Femur (tissue), 1 donor: ENCODE results near the gene CRISPLD2.
"Not testable (repeated sequence)": the region's sequence is repeated elsewhere in the genome, so short reads cannot be mapped to it uniquely, and the experiment has no call there.

ENCODE experiments used
- DNase-seq: peaks from one replicate; pipeline ENCODE4 v3.0.0-alpha.2; 2017

The CRISPLD2 gene

DNA sequence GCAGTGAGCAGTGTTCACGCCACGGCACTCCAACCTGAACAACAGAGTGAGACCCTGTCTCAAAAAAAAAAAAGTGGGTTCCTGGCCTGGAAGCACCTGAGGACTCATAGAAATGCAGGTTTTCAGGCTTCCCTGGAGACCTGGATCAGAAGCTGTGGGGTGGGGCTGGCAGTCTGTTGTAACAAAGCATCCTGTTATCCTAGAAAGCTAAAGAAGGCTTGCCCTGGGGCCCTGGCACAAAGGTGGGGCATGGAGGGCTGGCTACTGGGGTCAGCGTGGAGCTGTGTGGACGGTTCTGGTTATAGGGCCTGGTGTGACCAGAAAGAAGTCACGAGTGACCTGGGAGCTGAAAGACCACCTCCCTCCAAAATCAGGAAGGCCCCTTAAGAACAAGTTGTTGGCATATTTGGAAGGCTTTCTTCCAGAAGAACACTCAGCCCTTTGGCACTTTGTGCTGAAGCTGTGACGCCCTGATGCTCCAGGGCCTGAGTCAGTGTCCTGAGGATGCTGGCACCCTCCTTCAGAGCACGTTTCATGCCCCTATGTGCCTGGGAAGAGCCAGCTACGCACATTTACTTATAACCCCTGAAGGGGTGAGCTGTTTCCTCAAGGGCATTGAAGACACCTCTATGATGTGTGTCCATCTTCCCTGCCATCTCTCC, 6.2 kb downstream of the CRISPLD2 start:
- DNase-seq = no peak

DNA sequence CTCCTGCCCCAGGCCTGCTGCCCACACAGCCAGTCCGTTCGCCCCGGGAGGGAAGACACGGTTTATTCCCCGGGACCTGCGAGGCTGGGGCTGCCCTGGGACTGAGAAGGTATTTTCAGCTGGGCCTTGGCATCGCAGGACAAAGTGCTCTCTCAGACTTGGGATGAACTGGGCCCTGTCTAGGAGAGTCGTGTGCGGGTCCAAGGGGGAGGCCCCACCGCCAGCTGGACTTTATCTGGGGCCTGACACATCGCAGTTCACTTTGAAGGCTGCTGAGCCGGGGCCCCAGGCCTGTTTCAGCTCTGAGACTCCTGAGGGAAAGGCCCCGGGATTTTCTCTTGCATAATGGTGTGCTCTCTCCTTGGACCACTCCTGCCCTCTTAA, 6.8 kb downstream of the CRISPLD2 start:
- no peak for DNase-seq

DNA sequence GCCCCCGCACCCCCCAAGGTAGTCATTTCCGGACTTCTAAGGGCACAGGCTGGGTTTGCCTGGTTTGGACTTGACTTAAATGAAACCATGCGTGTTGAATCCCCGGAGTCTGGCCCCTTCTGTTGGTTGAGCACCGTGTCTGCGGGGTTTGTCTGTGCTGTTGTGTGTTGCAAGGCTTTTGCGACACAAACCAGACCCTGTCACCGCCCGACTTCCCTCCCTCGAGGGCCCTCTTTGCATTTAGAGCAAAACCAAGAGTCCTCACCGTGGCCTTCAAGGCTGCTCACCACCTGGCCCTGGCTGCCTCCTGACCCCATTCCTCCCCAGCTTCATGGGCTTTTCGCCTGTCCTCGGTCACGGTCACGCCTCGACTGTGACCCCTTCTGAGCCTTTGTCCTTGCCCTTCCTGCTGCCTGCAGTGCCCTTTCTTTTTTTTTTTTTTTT, 7.4 kb downstream of the CRISPLD2 start:
- DNase-seq = peak; percentile 55

DNA sequence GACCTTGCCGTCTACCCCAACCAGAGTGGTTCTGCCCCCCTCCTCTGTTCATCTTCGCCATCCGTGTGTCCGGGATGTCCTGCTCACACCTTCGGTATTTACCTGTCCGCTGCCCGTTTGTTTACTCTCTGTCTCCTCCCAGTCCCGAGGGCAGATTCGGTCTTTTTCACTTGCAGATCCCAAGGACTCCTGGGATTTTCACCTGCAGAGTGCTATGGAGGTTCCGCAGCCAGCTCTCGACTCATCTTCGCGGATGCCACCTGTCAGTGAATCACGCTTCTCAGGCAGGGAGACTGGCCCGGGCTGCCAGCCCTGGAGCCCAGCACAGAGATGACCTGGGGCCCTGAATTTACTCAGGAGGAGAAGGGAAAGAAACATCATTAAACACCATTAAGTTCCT, 8.1 kb downstream of the CRISPLD2 start:
- no peak for DNase-seq

DNA sequence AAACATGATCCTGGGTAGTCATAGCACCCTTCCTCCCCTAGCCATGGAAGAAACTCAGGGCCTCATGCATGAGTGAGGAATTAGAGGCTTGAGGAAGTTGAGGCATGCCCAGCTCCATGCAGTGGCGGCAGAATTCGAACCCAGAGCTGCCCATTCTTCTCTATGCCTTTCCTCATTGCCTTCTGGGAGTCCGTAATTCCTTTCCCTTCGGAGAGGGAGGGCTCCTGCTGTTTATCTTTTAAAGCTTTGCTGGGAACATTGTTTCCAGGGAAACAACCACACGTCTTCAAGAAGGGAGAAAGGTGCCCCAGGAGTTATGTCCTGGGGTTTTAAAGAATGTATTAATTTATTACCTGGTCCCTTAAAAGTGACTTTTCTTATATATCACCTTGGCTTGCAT, 8.5 kb downstream of the CRISPLD2 start:
- DNase-seq = no peak

DNA sequence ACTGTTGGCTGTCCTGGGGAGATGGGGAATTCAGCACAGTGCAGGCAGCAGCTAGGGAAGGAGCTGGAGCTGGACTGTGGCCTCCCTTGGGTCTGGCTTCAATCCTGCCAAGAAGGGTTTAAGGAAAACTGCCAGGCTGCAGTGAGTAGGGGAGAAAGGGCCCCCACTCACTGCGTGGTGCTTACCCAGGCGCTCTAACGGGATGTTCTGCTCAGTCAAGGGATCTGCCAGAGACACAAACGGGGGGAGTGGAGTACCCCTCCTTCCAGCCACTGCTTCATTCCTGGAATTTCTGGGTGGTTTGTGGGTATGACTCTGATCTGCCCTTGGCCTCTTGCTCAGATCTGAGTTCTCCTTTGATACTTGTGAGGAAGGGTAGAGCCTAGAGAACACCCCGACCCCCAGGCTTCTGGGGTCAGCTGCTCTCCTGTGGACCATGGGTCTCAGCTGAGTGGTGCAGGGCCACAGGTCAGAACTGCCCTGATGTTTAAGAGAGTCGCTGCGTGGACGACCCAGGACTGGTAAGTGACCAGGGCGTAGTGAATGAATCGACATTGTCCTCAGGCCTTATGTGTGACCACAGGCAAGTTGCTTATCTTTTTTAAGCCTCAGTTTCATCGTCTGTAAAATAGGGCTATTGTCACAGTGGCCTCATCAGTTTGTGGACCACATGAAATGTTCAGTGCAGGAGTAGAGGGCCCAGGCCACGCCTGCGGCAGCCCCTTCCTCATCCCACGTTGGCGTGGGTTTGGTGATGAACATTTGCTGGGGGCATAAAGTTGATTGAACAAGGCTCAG, 9.6 kb downstream of the CRISPLD2 start:
- peak; percentile 77 for DNase-seq

DNA sequence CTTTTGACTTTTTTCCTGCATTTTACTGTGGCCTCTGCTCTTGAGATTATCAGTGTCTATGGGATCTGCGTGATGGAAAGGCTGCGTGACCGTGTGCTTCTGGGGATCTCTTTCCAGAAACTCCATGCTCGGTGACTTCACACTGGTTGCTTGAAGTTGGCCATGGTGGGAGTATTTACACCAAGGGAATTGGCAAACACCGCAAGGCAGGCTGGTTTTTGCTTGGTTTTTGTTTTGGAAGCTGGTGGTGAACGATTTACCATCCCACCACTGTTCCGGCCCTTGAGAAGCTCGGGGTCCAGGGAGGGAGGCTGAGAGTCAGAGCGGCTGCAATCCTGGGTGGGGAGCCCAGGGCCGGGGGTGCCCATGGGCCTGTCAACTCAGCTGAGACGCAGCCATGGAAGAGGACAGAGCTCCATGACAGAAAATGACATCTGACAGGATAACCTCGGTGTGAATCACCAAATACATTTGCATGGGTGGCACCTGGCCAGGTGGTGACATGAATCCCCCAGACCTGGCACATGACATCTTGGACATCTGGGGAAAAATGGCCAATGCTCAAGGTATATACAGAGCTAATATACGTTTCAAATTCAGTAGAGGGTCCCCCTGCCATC, 11.1 kb downstream of the CRISPLD2 start:
- no peak for DNase-seq

DNA sequence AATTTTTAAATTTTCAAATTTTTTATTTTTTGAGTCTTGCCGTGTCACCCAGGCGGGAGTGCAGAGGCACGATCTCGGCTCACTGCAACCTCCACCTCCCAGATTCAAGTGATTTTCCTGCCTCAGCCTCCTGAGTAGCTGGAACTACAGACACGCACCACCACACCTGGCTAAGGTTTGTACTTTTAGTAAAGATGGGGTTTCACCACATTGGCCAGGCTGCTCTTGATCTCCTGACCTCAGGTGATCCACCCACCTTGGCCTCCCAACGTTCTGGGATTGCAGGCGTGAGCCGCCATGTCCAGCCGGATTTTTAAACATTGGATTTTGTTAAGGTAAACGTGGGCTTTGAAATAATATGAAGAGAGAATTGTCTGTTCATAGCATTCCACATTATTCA, 11.9 kb downstream of the CRISPLD2 start:
- DNase-seq = not testable (repeated sequence)

DNA sequence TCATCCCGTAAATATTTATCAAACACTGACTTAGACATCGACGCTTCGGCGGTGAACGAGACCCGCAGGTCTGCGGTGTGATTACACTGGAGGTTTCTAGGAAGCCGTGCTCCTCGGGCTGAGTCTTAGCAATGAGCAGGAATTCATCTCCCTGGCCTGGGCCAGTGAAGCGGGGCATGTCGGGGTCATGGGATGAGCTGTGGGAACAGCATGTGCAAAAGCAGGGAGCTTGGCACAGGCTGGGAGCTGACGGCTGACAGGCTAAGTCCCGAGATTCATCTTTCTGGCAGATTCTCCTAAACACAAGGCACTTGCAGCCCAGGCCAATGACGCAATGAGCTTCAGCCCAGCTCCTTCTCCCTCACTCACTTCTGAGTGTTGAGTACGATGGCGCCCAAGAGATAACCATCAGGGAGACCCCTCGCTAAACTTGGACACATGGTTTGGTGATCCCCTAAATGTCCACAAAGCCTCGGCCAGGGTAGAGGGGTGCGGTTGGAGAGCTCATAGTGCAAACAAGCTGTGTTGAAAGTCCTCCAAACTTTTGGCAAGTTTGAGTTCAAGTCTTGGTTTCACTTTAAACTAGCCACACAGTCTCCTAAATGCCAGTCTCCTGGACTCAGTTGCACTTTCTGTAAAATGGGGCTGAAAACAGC, 12.8 kb downstream of the CRISPLD2 start:
- DNase-seq = peak; percentile 74

DNA sequence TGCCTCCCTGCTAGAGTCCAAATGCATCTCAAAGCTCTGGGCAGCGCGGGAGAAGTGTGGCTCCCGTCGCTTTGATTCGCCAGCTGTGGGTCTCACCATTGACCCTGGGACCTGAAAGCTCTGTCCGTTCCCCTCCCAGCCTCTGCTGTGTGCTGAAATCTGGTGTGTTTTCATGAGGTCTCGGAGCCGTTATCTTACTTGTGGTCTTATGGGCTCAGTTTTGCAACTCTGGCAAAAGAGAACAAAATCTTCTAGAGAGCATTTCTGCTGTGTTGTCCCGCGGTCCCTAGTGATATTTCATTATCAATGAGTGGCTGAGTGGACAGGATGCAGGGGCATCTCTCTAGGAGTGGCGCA, 13.3 kb downstream of the CRISPLD2 start:
- DNase-seq = no peak

DNA sequence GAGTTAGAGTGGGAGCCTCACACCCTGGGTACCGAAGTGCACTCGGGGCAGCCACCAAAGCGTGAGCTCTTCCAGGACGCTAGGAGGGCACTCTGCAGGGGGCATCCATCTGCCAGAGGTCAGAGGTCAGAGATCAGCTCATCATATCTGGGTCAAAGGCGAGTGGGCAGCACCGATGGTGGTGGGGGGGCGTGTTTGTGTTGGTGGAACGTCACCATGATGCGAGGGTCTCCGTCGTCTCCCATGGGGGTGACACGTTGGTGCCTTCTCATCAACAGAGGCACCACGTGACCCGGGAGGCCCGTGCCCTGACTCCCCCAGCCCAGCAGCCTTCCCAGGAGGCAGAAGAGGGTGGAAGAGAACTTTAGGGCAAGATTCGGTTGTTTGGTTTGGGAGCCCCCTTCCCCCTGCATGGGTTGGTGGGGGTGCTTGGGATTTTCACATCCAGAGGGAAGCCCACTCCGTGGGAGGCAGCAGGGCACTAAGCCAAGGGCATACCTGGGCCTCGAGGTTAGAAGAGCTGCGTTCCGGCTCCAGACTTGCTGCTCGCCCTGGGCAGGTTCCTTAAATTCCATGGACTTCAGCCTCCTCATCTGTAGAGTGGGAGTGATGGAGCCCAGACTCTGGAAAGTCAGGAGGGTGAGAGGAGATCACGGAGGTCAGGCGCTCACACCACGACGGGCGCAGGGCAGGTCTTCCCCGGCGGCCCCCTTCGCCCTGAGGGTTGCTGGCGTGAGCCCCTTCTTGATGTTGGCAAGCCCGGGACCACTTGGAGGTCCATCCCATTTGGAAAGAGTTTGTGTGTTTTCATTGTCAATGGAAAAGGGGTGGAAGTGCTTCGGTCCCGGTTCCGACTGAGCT, 14.0 kb downstream of the CRISPLD2 start:
- no peak for DNase-seq

DNA sequence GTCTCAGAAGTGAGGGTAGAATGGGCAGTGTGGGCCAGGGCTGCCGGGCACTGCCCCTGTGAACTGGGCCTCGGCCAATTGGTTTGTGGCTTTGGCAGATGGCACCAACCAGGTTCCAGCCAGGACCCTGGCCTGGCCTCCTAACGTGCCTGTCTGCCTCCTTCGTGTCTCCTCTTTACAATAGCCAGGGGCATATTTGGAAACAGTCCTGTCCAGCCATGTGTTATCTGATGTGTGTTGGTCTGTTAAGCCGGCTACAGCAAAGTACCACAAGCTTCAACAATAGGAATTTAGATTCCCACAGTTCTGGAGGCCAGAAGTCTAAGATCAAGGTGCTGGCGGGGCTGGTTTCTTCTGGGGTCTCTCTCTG, 14.6 kb downstream of the CRISPLD2 start:
- DNase-seq = no peak

DNA sequence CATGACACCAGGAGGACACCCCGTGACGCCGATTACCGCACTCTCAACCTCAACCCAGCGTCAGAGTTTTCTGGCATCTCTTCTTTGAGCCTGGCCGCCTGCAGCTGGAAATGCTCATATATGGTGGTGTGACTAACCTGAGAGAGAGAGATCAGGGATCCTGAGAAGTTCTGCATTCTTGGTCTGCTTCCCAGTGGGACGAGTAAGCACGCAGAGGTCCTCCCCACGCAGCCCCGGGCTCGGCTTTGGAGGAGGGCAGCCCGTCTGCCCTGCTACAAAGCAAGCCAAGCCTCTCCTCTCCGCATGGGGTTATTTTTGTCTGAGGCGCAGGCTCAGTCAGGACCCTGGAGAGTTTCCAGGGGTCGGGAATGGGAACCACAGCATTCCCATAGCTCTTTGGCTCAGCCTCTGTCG, 16.5 kb downstream of the CRISPLD2 start:
- peak; percentile 84 for DNase-seq

DNA sequence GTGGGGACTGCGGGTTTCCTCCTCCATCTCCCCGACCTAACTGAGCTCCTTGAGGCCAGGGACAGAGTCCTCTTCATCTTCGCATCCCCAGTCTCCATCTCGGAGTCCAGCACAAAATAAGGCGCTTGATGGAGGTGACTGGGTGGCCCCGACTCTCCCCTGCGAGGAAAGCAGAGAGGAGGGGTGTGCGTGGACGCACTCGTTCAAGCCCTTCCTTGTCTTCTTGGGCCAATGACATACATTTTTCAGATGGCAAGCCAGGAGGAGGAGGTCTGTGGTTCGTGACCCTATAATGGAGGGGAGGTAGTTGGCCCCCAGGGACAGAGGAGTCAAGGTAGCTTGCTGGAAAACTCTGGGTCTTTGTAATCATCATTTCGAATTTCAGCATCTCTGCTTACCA, 17.2 kb downstream of the CRISPLD2 start:
- peak; percentile 8 for DNase-seq

DNA sequence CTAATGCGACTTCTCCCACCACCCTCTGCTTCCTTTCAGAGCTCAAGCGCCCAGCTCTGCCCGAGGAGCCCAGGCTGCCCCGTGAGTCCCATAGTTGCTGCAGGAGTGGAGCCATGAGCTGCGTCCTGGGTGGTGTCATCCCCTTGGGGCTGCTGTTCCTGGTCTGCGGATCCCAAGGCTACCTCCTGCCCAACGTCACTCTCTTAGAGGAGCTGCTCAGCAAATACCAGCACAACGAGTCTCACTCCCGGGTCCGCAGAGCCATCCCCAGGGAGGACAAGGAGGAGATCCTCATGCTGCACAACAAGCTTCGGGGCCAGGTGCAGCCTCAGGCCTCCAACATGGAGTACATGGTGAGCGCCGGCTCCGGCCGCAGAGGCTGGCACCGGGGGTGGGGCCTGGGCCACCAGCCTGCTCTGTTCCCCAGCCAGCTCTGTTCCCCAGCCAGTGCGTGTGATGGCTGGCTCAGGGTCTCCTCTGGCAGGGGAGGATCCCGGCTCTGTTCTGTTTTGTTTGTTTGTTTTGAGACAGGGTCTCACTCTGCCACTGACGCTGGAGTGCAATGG, 18.7 kb downstream of the CRISPLD2 start:
- DNase-seq = peak; percentile 13

DNA sequence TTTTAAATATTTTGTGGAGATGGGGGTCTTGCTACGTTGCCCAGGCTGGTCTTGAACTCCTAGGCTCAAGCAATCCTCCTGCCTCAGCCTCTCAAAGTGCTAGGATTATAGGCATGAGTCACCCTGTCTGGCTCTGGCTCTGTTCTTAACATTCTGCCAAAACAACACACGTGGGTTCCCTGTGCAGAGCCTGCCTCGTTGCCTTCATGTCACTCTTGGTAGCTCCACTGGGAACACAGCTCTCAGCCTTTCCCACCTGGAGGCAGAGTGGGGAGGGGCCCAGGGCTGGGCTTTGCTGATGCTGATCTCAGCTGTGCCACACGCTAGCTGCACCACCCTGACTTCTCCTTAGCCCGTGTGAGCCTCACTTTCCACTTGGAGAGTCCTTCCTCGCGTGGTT, 19.3 kb downstream of the CRISPLD2 start:
- peak; percentile 15 for DNase-seq

DNA sequence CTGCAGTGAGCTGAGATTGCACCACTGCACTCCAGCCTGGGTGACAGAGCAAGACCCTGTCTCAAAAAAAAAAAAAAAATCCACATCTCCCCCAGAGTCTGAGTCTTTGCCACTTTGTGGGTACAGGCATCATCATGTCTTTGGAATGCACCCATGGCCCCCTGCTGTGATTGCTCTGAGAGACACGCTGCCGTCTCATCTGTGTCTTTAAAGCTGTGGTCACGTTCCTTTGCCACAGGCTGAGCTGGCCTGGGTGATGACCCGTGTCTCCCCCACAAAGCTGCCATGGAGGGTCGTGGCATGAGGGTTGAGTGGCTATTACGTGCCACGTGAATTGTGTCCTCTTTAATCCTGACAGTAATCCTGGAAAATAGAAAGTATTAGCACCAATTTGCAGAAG, 20.2 kb downstream of the CRISPLD2 start:
- DNase-seq = peak; percentile 15

DNA sequence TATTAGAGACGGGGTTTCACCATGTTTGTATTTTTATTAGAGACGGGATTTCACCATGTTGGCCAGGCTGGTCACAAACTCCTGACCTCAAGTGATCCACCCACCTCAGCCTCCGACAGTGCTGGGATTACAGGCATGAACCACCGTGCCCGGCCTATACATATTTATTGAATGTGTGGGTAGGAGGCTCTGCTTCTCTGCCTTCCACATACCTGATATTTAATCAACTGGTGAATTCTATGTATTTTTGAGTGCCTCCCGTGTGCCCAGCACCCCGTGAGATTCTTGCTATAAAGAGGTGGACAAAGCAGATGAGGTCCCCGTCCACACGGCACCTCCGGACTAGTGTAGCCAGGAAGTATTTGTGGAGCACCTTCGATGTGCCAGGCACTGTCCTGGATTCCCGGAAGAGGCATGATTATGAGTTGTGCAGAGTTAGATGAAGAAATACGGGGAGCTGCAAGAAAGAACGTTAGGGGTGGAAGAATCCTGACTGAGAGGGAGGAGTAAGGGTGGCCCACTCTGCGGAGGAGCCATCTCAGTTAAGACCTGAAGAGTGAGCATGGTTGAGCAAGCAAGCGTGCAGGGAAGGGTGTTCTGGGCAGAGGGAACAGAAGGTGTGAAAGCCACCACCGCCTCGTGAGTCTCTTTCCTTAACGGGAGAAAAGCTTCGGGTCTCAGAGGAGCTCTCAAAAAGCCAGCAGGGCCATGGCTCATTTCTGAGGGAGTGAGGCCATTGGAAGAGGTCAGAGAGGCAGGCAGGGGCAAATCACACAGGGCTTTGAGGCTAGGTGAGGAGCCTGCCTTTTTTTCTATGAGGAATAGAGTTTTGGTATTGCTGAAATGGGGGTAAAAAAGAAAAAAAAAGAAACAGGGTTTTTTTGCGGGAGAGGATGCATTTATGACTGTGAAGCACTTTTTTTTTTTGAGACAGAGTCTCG, 21.2 kb downstream of the CRISPLD2 start:
- no peak for DNase-seq

DNA sequence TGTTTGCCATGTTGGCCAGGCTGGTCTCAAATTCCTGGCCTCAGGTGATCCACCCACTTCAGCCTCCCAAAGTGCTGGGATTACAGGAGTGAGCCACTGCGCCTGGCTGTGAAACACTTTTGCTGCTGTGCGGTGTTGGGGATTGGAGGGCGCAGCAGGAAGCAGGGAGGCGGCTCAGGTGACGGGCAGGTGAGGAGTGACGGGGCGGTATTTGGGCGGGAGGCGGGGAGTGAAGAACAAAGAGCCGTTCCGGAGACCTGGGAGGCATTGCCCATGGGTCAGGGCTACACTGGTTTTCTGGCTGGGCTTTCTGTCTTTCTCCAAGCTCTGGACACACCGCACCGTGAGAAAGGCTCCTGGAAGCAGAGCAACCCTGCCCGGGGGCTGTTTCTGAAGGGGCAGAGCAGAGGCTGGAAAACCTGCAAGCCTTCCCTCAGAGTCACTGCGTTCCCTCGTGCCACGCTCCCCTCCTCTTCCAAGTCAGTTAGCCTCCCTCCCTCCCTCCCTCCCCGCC, 22.1 kb downstream of the CRISPLD2 start:
- no peak for DNase-seq

DNA sequence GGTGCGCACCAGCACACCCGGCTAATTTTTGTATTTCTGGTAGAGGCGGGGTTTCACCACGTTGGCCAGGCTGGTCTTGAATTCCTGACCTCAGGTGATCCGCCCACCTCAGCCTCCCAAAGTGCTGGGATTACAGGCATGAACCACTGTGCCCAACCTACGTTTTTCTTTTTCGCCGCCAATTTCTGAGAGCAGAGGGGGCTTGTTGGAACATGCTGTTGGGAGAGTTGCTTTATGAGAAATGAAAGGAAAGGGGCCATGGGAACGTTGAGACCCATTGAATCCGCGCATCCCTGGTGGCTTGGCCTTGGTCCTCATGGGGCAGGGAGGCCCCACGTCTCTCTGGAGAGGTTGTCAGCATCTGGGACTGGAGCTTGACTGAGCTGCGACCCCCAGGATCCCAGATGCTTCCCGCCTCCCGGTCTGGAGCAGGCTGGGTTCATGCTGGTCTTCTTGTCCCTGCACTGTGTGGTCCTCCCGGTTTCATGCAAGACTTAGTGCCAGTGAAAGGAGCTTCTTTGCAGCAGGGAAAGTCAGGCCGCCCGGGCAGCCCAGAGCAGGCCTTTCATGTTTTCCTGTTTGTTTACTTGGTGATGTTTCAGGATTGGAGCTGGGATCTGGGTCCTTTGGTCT, 22.8 kb downstream of the CRISPLD2 start:
- DNase-seq = peak; percentile 19
